GM12892 (cell line): ENCODE results near the gene HGFAC.
A peak's percentile ranks its signal among the peaks of the same experiment; 100 is the strongest.
"Not testable (repeated sequence)": the region's sequence is repeated elsewhere in the genome, so short reads cannot be mapped to it uniquely, and the experiment has no call there.

Experiments
- DNase-seq: peaks from one replicate; pipeline ENCODE4 v3.0.0; 2011; ENCODE audit not compliant: insufficient read length
- FAIRE-seq: peaks from 2 replicates; lab custom pipeline; 2011; peaks lifted over from hg19 to GRCh38; lab: Jason Lieb, UNC
- POLR2A ChIP-seq: IDR thresholded peaks from 2 replicates; pipeline ENCODE4 v1.6.1; 2011; ENCODE audit warnings: low read depth, low read length, control low read depth
- POLR2AphosphoS5 ChIP-seq: IDR thresholded peaks from 2 replicates; pipeline ENCODE4 v1.6.1; 2011; ENCODE audit warnings: low read depth, low read length, control low read depth
- TAF1 ChIP-seq: IDR thresholded peaks from 2 replicates; pipeline ENCODE4 v1.6.1; 2011; ENCODE audit warnings: low read depth, mild to moderate bottlenecking, control low read depth, low read length, borderline replicate concordance

HGFAC gene

GRCh38 chr4:3404546-3404945 lies 37.2 kb upstream of the HGFAC start:
- no peak for FAIRE-seq
- TF ChIP-seq POLR2A (no peak), TAF1 (no peak), POLR2AphosphoS5 (no peak)
- no peak for DNase-seq

DNA sequence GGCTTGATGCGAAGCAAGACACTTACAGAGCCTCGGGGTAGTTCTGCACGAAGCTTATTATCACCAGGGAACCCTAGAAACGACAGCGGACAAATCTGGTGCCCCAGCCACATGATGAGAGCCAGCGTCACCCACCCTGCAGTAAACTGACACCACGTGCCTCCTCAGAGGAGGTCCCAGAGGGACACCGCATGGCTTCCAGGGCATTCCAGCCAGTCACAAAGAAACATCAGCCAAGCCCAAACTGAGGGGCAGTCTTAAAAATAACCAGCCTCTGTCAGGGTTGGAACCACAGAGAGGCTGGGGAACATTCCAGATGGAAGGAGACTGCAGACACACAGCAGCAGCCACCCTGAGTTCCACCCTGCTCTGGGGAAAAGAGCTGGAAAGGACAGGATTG lies 36.6 kb upstream of the HGFAC start:
- TF ChIP-seq TAF1 (no peak), POLR2AphosphoS5 (no peak), POLR2A (no peak)
- DNase-seq (no peak), FAIRE-seq (no peak)

GRCh38 chr4:3406021-3406420 lies 35.7 kb upstream of the HGFAC start:
- no peak for FAIRE-seq
- no peak for TF ChIP-seq TAF1
- no peak for TF ChIP-seq POLR2A
- TF ChIP-seq POLR2AphosphoS5: no peak
- DNase-seq: no peak

DNA sequence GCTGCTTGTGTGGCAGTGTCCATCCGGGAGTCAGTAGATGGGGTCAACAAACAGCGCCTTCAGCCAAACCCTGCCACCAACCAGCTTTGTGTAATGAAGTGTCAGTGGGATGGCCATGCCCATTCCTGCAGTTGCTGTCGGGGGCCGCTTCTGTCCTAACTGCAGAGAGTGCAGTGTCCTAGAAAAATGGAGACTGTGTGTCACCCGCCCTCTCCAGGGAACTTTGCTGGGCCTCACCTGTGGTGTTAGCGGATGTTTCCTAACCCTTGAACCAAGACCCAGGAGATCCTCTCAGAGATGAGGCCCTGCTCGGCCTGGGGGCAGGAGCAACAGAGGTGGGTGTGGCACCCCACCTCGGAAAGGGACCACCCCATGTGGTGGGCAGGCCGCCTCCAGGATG lies 35.3 kb upstream of the HGFAC start:
- no peak for FAIRE-seq
- no peak for DNase-seq
- TF ChIP-seq TAF1 (no peak), POLR2A (no peak), POLR2AphosphoS5 (no peak)

DNA sequence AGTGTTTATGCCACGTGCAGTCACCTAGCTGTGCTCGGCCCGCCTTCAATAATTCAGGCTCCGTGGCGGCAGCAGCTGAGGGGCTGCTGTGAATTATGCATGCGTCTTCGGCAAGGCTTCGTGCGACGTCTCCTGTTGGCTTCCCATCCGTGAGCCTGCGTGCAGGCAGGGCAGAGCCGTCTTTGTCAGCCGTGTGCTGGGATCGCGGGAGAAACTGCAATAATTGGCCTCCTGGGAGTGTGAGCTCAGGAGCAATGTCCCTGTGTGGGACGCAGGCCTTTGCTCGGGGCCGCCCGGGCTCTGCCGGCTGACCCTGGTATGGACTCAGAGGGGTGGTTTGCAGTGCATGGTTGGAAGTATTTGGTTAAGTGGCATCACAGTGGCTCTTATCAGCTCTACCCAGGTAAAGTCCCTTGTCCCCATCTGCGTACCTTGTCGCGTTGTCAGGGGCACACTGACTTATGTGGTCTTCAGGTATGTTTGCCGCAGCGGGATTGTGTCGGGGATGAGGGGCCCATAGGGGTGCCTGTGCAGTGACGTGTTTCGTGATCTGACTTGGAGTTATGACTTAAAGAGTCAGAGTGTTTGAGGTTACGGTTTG lies 34.5 kb upstream of the HGFAC start:
- no peak for FAIRE-seq
- no peak for DNase-seq

GRCh38 chr4:3407930-3408792 lies 33.6 kb upstream of the HGFAC start:
- FAIRE-seq: peak; percentile 9
- TF ChIP-seq TAF1 (no peak), POLR2A (no peak), POLR2AphosphoS5 (no peak)

More for the DNA sequence above, 34.5 kb upstream of the HGFAC start:
- no peak for TF ChIP-seq TAF1
- TF ChIP-seq POLR2AphosphoS5: no peak
- TF ChIP-seq POLR2A: no peak

DNA sequence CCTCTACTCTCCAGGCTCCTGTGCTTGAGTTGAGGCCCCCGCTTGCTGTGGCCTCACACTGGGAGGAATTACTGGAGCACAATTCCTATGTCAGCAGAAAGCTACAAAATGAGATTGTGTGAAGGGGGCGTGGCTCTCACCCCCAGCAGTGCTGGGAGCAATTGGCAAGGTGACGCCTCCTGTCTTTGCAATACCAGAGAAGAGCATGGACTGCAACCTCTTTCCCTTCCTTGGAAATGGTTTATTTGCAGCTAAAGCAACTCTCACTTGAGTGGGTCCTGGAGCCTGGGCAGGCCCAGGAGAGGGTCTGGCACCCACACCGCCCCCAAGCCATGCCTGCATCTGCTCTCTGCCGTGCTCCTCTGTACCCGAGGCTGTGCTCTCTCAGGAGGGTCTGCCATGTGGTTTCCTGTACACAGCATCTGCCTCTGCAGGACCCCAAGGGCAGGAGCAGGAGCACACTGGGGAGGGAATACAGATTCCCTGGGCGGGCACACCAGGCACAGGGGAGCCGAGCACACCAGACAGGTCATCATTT lies 32.9 kb upstream of the HGFAC start:
- no peak for FAIRE-seq
- TF ChIP-seq TAF1: no peak
- TF ChIP-seq POLR2AphosphoS5: no peak
- TF ChIP-seq POLR2A: no peak

More at GRCh38 chr4:3407930-3408792, 33.6 kb upstream of the HGFAC start:
- no peak for DNase-seq

DNA sequence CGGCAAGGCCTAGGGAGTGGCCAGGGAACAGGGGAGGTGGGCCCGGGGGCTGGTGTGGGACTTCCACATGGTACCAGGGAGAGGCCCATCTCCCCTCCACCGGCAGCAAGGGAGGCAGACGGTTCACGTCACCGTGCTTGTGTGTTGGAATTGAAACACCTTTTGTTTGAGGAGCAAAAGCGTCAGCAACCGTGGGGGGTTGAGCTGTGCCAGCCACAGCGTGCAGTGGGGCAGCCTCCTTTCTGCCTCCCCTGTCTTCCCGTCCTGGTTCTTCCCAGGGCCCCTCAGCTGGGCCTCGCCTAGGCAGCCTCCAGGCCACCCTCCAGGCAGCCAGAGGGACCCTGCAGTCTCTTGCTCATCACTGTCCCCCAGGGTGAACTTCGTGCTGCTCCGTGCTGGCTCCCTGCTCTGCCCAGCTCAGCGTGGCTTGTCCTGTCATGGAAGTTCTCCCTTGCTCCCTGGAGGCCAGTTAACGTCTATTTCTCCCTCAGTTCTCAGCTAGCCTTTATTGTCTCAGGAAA lies 32.1 kb upstream of the HGFAC start:
- FAIRE-seq (no peak), DNase-seq (no peak)
- TF ChIP-seq POLR2A: no peak
- no peak for TF ChIP-seq POLR2AphosphoS5
- no peak for TF ChIP-seq TAF1

More for the DNA sequence above, 32.9 kb upstream of the HGFAC start:
- no peak for DNase-seq

- TF ChIP-seq POLR2AphosphoS5: no peak
- TF ChIP-seq POLR2A: no peak
- no peak for TF ChIP-seq TAF1
- no peak for DNase-seq
- no peak for FAIRE-seq
Observed at GRCh38 chr4:3410401-3411135, 31.2 kb upstream of the HGFAC start.

- DNase-seq, FAIRE-seq: not testable (repeated sequence)
Observed at GRCh38 chr4:3411190-3411589, 30.6 kb upstream of the HGFAC start.

DNA sequence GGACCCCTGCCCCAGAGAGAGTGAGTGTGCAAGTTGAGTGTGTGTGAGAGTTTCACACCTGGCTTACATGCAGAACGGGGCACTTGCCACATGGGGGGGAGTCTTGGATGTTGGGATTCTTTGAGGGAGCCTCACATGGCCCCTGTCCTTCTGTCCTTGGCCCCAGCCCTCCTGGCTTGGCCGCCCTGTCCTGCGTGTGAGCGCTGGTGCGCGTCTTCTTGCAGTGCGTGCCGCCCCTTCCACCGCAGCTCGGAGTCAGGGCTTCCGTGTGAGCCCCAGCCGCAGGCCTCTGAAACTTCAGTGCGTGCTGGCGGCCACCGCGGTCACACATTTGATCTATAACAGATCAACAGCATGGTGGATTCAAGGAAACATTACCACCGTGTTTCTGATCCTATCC lies 30.1 kb upstream of the HGFAC start:
- DNase-seq: no peak
- no peak for TF ChIP-seq TAF1
- no peak for TF ChIP-seq POLR2AphosphoS5
- FAIRE-seq: no peak
